Measurements from ENCODE around the gene FLT3LG. TPM values are rescaled to one million over a fixed set of nuclear protein-coding genes. Genes with fewer than 3 reads are reported as not detected.

FLT3LG gene
- total RNA-seq, 1 donor from 2014 or later = 10.1 TPM

DNA sequence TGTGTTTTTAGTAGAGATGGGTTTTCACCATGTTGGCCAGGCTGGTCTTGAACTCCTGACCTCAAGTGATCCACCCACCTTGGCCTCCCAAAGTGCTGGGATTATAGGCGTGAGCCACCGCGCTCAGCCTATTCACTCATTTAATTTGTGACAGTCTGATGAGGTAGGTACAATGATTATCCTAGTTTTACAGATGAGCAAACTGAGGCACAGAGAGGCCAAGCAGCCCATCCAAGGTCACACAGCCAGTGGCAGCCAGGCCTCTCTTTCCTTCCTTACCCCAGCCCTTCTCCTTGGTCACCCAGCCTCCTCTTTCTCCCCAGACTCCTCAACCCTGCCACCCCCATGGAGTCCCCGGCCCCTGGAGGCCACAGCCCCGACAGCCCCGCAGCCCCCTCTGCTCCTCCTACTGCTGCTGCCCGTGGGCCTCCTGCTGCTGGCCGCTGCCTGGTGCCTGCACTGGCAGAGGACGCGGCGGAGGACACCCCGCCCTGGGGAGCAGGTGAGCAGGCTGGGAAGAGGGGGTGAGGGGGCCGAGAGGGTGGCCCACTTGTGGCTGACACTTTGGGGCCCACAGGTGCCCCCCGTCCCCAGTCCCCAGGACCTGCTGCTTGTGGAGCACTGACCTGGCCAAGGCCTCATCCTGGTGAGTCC, 6.1 kb downstream of the FLT3LG start:
- H3K4me3 ChIP-seq = no peak overlapping the region
- TF ChIP-seq POLR2A (IDR thresholded peaks at IDR 0.05) (no peak), POLR2AphosphoS5 (IDR thresholded peaks at IDR 0.05; ENCODE audit: insufficient read depth in 1 of 2, low read depth in 1 of 2) (no peak)
- TF ChIP-seq, protein P1, sequence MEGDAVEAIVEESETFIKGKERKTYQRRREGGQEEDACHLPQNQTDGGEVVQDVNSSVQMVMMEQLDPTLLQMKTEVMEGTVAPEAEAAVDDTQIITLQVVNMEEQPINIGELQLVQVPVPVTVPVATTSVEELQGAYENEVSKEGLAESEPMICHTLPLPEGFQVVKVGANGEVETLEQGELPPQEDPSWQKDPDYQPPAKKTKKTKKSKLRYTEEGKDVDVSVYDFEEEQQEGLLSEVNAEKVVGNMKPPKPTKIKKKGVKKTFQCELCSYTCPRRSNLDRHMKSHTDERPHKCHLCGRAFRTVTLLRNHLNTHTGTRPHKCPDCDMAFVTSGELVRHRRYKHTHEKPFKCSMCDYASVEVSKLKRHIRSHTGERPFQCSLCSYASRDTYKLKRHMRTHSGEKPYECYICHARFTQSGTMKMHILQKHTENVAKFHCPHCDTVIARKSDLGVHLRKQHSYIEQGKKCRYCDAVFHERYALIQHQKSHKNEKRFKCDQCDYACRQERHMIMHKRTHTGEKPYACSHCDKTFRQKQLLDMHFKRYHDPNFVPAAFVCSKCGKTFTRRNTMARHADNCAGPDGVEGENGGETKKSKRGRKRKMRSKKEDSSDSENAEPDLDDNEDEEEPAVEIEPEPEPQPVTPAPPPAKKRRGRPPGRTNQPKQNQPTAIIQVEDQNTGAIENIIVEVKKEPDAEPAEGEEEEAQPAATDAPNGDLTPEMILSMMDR (IDR thresholded peaks at IDR 0.05) = no peak
- intact Hi-C loops (cut with DNase I) = no loop called here

DNA sequence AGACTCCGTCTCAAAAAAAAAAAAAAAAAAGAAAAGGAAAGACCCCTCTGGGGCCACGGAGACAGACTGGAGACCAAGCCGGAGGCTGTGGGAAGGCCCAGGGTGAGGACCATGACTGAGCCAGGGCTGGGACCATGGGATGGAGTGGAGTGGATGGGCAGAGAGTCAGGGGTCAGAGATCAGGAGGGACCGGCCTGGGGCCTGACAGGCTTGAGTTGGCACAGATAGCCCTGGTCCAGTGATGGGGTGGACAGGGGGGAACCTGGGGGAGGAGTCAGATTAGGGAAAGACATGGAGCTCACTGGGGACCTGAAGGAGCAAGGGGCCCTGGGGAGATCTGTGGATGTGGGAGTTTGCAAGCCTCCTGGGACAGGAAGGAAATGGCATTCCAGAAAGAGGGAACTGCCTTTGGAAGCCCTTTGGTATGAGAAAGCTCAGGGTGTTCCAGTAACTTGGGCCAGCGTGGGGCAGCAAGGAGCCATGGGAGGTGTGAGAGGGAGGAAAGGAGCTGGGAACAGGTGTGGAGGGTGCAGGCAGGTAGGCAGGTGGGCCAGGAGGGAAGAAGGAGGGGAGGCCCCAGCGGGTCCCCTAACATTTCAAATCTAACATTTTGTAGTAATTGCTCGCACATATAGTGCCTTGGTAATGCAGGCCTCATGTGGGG, 7.1 kb downstream of the FLT3LG start:
- H3K36me3 ChIP-seq = peaks cover 0 to 7% of the 10 kb centered on the region in 2 donors
- no peaks in the 10 kb centered on the region for H3K27me3 ChIP-seq
- TF ChIP-seq POLR2AphosphoS5 (IDR thresholded peaks at IDR 0.05; ENCODE audit: insufficient read depth in 1 of 2, low read depth in 1 of 2) (no peak), POLR2A (IDR thresholded peaks at IDR 0.05) (no peak)
- TF ChIP-seq, protein P1 (IDR thresholded peaks at IDR 0.05) = no peak
- no peaks in the 10 kb centered on the region for H3K9me3 ChIP-seq
- H3K4me1 ChIP-seq = no peaks in the 10 kb centered on the region
- H3K27ac ChIP-seq = no peak overlapping the region
- no peak overlapping the region for H3K4me3 ChIP-seq
- no peak for DNase-seq (ENCODE audit: extremely low spot score in 2 of 2)
- intact Hi-C loops (cut with DNase I) = no loop called here

More for the DNA sequence above, 6.1 kb downstream of the FLT3LG start:
- Histone ChIP-seq H3K27ac (no peak overlapping the region), H3K36me3 (peaks cover 0 to 7% of the 10 kb centered on the region in 2 donors), H3K4me1 (peaks cover 9% of the 10 kb centered on the region), H3K9me3 (no peaks in the 10 kb centered on the region), H3K27me3 (no peaks in the 10 kb centered on the region)
- DNase-seq (ENCODE audit: extremely low spot score in 2 of 2) = no peak

DNA sequence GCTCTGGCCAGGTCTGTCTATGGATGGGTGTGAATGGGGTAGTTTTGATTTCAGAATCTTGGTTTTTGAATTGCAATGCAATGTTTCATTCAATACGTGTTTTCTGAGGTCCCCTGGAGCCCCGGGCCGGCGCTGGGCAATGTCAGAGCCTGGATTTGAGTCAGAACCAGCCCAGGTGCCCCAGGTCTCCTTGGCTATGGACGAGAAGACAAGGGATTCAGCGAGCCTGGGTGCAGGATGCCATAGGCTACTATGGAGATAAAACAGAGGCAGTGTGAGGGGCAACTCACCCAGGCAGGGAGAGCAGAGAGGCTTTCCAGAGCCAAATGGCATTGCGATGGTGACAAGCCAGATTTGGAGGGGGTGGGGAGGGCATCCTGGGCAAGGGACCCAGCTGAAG, 12.2 kb downstream of the FLT3LG start:
- H3K9me3 ChIP-seq = no peaks in the 10 kb centered on the region
- TF ChIP-seq, protein P1 (IDR thresholded peaks at IDR 0.05) = no peak
- TF ChIP-seq POLR2A (IDR thresholded peaks at IDR 0.05) = no peak
- no peak for TF ChIP-seq POLR2AphosphoS5 (IDR thresholded peaks at IDR 0.05; ENCODE audit: insufficient read depth in 1 of 2, low read depth in 1 of 2)
- no peak overlapping the region for H3K4me3 ChIP-seq
- intact Hi-C loops (cut with DNase I) = no loop called here
- H3K27ac ChIP-seq = peak overlapping the region; percentile 77
- H3K4me1 ChIP-seq = peaks cover 33% of the 10 kb centered on the region
- H3K27me3 ChIP-seq = no peaks in the 10 kb centered on the region
- H3K36me3 ChIP-seq = peaks cover 0 to 24% of the 10 kb centered on the region in 2 donors
- no peak for DNase-seq (ENCODE audit: extremely low spot score in 2 of 2)

DNA sequence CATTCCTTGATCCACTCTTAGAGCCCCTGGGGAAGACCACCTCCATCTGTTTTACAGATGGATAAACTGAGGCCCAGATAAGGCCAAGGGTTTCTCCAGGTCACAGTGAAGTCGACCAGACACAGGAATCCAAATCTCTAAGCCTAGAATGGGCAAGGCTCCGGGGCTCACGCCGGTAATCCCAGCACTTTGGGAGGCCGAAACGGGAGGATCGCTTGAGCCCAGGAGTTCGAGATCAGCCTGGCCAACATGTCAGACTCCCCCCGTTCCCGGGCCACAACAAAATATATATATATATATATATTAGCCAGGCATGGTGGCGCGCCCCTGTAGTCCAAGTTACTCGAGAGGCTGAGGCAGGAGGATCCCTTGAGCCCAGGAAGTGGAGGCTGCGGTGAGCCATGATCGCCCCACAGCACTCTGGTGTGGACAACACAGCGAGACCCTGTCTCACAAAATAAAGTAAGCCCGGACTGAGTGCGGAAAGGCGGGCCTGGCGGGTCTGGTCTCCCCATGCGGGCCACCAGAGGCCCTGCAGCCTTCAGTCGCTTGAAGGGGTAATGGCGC, 12.8 kb downstream of the FLT3LG start:
- no peak for DNase-seq (ENCODE audit: extremely low spot score in 2 of 2)
- Histone ChIP-seq H3K27me3 (no peaks in the 10 kb centered on the region), H3K27ac (peak overlapping the region; percentile 77), H3K4me3 (peak overlapping the region; percentile 82 to 96), H3K4me1 (peaks cover 33% of the 10 kb centered on the region), H3K9me3 (no peaks in the 10 kb centered on the region), H3K36me3 (peaks cover 0 to 29% of the 10 kb centered on the region in 2 donors)
- intact Hi-C loops (cut with DNase I) = no loop called here
- no peak for TF ChIP-seq POLR2AphosphoS5 (IDR thresholded peaks at IDR 0.05; ENCODE audit: insufficient read depth in 1 of 2, low read depth in 1 of 2)
- TF ChIP-seq, protein P1 (IDR thresholded peaks at IDR 0.05) = no peak
- no peak for TF ChIP-seq POLR2A (IDR thresholded peaks at IDR 0.05)

Data from vagina (tissue), 2 donors.